Measurements from ENCODE around the gene CYP26C1.

- TF ChIP-seq EP300 (IDR thresholded peaks at IDR 0.05), result no peak
- no peak for TF ChIP-seq CTCF (IDR thresholded peaks at IDR 0.05)
- TF ChIP-seq POLR2A (IDR thresholded peaks at IDR 0.05), result no peak
Measured at GRCh38 chr10:93106631-93107072, 46.1 kb downstream of the CYP26C1 start.

All from upper lobe of left lung (tissue), 4 donors.